ENCODE measurements around the gene IFIT1B. TPM values are rescaled to one million over a fixed set of nuclear protein-coding genes. Genes with fewer than 3 reads are reported as not detected.
A peak's percentile ranks its signal among the peaks of the same experiment; 100 is the strongest.

IFIT1B gene
- total RNA-seq, 4 donors from 2014 or later, result not detected

DNA sequence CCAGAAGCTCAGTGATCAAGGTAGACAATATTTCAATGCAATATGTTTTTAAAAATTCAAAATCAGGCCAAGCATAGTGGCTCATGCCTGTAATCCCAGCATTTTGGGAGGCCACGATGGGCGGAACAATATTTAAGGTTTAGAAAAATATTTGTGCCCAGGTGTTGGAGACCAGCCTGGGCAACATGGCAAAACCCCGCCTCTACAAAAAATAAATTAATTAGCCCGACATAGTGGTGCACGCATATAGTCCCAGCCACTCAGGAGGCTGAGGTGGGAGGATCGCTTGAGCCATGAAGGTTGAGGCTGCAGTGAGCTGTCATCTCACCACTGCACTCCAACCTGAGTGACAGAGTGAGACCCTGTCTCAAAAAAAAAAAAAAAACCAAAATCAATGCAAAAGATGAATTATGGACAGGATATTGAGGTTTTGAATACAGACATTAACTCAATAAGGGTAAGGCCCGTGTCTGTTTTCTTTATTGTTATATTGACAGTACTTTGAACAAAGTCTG lies 35.6 kb downstream of the IFIT1B start:
- intact Hi-C loops (cut with DNase I; ENCODE audit: low total_unique reads), result no loop called here
- DNase-seq (ENCODE audit: low spot score in 2 of 2), result no peak
- WGBS, 2 donors, result 88 to 90% methylated on average over 7 of the region's 7 CpGs
- TF ChIP-seq, protein P1, sequence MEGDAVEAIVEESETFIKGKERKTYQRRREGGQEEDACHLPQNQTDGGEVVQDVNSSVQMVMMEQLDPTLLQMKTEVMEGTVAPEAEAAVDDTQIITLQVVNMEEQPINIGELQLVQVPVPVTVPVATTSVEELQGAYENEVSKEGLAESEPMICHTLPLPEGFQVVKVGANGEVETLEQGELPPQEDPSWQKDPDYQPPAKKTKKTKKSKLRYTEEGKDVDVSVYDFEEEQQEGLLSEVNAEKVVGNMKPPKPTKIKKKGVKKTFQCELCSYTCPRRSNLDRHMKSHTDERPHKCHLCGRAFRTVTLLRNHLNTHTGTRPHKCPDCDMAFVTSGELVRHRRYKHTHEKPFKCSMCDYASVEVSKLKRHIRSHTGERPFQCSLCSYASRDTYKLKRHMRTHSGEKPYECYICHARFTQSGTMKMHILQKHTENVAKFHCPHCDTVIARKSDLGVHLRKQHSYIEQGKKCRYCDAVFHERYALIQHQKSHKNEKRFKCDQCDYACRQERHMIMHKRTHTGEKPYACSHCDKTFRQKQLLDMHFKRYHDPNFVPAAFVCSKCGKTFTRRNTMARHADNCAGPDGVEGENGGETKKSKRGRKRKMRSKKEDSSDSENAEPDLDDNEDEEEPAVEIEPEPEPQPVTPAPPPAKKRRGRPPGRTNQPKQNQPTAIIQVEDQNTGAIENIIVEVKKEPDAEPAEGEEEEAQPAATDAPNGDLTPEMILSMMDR (IDR thresholded peaks at IDR 0.05), result no peak
- TF ChIP-seq POLR2A (IDR thresholded peaks at IDR 0.05), result no peak
- H3K4me3 ChIP-seq (ENCODE audit: low read depth, poor library complexity, severe bottlenecking), result no peak overlapping the region

DNA sequence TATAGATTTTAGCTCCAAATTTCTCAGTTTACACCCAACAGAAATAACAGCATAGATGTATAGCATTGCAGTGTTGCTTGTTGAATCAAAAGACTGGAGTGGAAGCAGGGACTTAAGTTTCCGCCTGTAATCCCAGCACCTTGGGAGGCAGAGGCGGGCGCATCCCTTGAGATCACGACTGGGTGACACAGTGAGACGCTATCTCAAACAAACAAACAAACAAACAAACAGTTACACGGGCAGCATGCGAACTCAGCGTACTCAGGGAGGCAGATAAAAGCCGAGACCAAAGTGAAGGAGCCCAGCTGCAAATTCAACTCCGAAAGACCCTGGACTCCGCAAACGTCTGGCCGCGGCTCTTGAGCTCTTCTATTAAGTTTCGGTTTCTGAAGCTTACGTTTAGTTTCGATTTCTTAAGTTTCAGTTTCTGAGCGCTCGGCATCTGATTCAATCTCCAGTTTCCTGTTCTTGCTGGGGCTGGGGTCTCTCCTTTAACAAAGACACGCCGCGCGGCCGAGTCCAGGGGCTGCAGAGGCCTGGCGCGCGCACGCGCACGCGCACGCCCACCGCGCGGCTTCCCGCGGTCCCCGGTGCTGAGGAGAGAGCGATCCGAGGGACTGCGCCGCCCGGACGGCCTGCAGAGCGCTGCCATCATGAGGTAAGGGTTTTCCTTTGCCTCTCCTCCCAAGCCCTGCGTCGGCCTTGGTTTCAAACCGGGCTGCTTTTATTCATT lies 36.5 kb downstream of the IFIT1B start, which contains the start of gene IFIT5:
TSS of gene IFIT5 (plus strand) at position 423 of the 733 bp plus-strand sequence. CDS start at position 654, 231 bp downstream.
- DNase-seq (ENCODE audit: low spot score in 2 of 2), result peak; percentile 61 to 95
- peak within 1 kb of the TSS; percentile 71 for H3K4me3 ChIP-seq (ENCODE audit: low read depth, poor library complexity, severe bottlenecking)
- intact Hi-C loops (cut with DNase I; ENCODE audit: low total_unique reads), result no loop called here
- TF ChIP-seq, protein P1 (IDR thresholded peaks at IDR 0.05), result no peak
- peak in 1 of 2 donors; percentile 21 for TF ChIP-seq POLR2A (IDR thresholded peaks at IDR 0.05)
- WGBS, 2 donors, result 0% methylated on average over 37 to 38 of the region's 48 CpGs

DNA sequence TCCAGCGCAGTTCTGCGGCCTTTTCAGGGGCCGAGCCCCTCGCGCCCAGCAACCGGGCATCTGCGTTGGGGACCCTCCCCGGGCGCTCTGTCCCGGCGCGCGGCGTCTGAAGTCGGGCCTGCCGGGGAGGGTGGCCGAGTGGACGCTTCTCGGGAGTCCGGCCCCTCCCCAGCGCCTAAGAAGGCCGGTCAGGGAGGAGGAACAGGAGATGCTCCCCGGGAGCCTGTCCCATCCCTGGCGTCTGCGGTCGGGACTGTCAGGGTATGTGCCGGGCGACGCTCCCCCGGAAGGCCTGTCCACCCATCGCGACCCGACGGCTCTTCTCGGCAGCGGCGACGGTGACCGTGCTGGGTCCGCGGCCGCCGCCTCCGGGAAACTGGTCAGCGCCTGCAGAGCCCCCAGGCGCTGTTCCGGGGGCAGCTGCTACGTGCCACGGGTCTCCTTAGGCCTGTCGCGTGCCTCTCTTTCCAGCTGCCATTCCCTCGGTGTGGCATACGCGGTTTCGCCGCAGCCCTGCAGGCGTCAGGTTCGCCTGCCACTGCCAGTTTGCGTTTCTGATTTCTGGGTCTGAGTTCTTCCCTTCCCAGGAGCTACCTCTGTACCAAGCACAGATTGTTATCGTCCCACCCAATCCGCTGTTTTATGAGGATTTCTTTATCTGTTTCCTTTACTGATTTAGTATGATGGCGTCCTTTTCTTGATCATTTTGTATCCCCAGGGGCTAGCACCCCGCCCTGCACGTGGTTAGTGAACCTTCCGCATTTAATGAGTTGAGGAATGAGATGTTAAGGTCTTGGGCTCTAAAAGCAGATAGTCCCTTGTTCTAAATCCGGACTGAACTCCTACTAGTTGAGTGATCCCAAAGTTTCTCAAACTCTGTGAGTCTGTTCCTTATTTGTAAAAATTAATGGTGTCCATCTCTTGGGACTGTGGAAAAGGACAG lies 37.3 kb downstream of the IFIT1B start:
- intact Hi-C loops (cut with DNase I; ENCODE audit: low total_unique reads), result no loop called here
- DNase-seq (ENCODE audit: low spot score in 2 of 2), result peak; percentile 58 to 91
- 1 to 2% methylated on average over 25 to 41 of the region's 66 CpGs for WGBS, 2 donors

DNA sequence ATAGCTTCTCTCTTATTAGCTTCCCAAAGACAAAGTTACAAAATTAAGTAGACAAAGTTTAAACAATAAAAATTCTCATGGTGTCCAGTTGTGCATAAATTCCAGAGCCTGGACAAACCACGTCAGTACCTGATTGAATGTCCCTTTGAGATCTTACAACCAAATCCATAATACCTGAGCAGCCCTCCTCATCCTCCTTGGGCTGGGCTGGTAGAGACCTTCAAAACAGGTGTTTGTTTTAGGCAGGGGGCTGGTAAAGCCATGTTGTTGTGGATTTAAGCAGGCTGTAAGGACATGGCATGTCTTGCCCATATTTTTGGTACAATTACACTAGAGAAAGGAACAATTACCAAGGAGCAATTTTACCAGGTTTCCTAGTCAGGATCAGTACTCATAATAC lies 38.6 kb downstream of the IFIT1B start:
- intact Hi-C loops (cut with DNase I; ENCODE audit: low total_unique reads), result no loop called here
- no peak overlapping the region for H3K4me3 ChIP-seq (ENCODE audit: low read depth, poor library complexity, severe bottlenecking)
- 91 to 96% methylated on average over 1 of the region's 1 CpG for WGBS, 2 donors
- TF ChIP-seq, protein P1 (IDR thresholded peaks at IDR 0.05), result no peak
- TF ChIP-seq POLR2A (IDR thresholded peaks at IDR 0.05), result no peak
- no peak for DNase-seq (ENCODE audit: low spot score in 2 of 2)

More for the DNA sequence above, 37.3 kb downstream of the IFIT1B start:
- H3K4me3 ChIP-seq (ENCODE audit: low read depth, poor library complexity, severe bottlenecking), result peak overlapping the region; percentile 71
- TF ChIP-seq, protein P1 (IDR thresholded peaks at IDR 0.05), result no peak
- TF ChIP-seq POLR2A (IDR thresholded peaks at IDR 0.05), result no peak

DNA sequence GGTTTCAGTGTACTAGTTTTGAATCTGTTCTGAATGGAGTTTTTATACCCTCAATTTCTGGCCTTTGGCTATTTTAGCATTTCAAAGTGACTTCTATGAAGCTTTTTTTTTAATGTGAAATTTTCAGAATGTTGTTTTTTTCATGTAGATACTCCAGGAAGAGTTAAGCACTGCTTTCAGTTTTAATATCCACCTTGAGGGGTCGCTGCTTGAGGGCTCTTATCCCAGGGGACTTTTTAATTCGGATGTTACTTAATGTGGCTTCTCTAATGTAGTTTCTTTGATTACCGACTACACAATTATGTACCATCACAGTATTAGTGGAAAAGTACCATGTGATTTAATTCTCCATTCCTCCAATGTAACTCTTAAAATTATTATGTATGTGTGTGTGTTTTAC lies 41.7 kb downstream of the IFIT1B start:
- no peak for DNase-seq (ENCODE audit: low spot score in 2 of 2)
- 50 to 54% methylated on average over 3 of the region's 3 CpGs for WGBS, 2 donors
- intact Hi-C loops (cut with DNase I; ENCODE audit: low total_unique reads), result no loop called here
- TF ChIP-seq POLR2A (IDR thresholded peaks at IDR 0.05), result no peak
- TF ChIP-seq, protein P1 (IDR thresholded peaks at IDR 0.05), result no peak
- H3K4me3 ChIP-seq (ENCODE audit: low read depth, poor library complexity, severe bottlenecking), result no peak overlapping the region
